Measurements from ENCODE around the gene RNU6-8. TPM values are rescaled to one million over a fixed set of nuclear protein-coding genes. Genes with fewer than 3 reads are reported as not detected.

The RNU6-8 gene
- total RNA-seq, 2 donors from 2014 or later, result not detected

- H3K27me3 ChIP-seq (replicated peaks; ENCODE audit: insufficient read depth), result no peaks in the 10 kb centered on the region
- H3K4me1 ChIP-seq (ENCODE audit: control insufficient read depth in 1 of 2, low read depth in 2 of 2), result peaks cover 0 to 4% of the 10 kb centered on the region in 2 donors
- no peaks in the 10 kb centered on the region for H3K36me3 ChIP-seq
- no peak for TF ChIP-seq CTCF (IDR thresholded peaks at IDR 0.05)
- H3K27ac ChIP-seq, result peak within 1 kb of the TSS; percentile 60 to 70
- DNase-seq (ENCODE audit: low spot score), result no peak
- no peaks in the 10 kb centered on the region for H3K9me3 ChIP-seq
- peak; percentile 13 for ATAC-seq (ENCODE audit: insufficient number of reproducible peaks, low FRiP score, low read depth)
- H3K4me3 ChIP-seq, result peak within 1 kb of the TSS; percentile 82
Measured at GRCh38 chr14:32201816-32202490, 1.1 kb downstream of the RNU6-8 start, which contains the start of gene RNU6-7. TSS of gene RNU6-7 (plus strand) at chr14:32202045.

DNA sequence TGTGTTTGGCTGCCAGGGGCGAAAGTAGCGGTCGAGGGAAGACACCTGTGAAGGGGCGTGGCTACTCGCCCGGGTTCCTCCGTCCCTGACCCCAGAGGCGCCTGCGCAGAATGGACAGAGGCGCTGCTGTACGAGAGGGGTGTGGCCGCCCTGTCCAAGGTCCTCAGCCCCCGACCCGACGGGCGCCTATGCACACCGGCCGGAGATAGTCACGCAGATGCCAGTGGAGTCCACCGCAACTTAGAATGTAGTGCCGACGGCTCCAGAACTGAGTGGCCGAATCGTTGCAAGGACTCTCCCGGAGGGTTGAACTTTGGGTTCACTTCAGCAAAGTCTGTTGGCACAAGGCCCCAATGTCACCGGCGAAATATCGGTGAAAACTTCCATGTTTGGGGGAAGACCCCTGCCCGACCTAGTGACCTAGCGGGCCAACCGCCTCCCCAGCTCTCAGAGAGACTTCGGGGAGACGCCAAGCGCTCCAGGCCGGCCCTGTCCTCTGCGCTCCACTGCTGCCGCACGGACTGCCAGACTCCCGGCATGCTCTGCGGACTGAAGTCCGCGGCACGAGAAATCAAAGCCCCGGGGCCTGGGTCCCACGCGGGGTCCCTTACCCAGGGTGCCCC is 1.8 kb downstream of the RNU6-8 start:
- H3K27me3 ChIP-seq (replicated peaks; ENCODE audit: insufficient read depth), result no peaks in the 10 kb centered on the region
- DNase-seq (ENCODE audit: low spot score), result peak; percentile 32
- TF ChIP-seq CTCF (IDR thresholded peaks at IDR 0.05), result no peak
- H3K4me3 ChIP-seq, result peak overlapping the region; percentile 82
- no peaks in the 10 kb centered on the region for H3K9me3 ChIP-seq
- peaks cover 0 to 4% of the 10 kb centered on the region in 2 donors for H3K4me1 ChIP-seq (ENCODE audit: control insufficient read depth in 1 of 2, low read depth in 2 of 2)
- peak overlapping the region; percentile 60 to 70 for H3K27ac ChIP-seq
- no peaks in the 10 kb centered on the region for H3K36me3 ChIP-seq
- ATAC-seq (ENCODE audit: insufficient number of reproducible peaks, low FRiP score, low read depth), result peak; percentile 47

GRCh38 chr14:32200368-32201192 is 2.5 kb downstream of the RNU6-8 start:
- Histone ChIP-seq H3K36me3 (no peaks in the 10 kb centered on the region), H3K4me3 (peak overlapping the region; percentile 82), H3K4me1 (ENCODE audit: control insufficient read depth in 1 of 2, low read depth in 2 of 2) (peaks cover 0 to 4% of the 10 kb centered on the region in 2 donors), H3K27ac (peak overlapping the region in 1 of 2 donors; percentile 70), H3K9me3 (no peaks in the 10 kb centered on the region), H3K27me3 (replicated peaks; ENCODE audit: insufficient read depth) (no peaks in the 10 kb centered on the region)
- ATAC-seq (ENCODE audit: insufficient number of reproducible peaks, low FRiP score, low read depth) (no peak), DNase-seq (ENCODE audit: low spot score) (no peak)
- TF ChIP-seq CTCF (IDR thresholded peaks at IDR 0.05), result no peak

GRCh38 chr14:32197919-32198318 is 5.2 kb downstream of the RNU6-8 start:
- H3K4me1 ChIP-seq (ENCODE audit: control insufficient read depth in 1 of 2, low read depth in 2 of 2), result peaks cover 0 to 4% of the 10 kb centered on the region in 2 donors
- no peaks in the 10 kb centered on the region for H3K27me3 ChIP-seq (replicated peaks; ENCODE audit: insufficient read depth)
- H3K4me3 ChIP-seq, result no peak overlapping the region
- no peak overlapping the region for H3K27ac ChIP-seq
- H3K36me3 ChIP-seq, result no peaks in the 10 kb centered on the region
- ATAC-seq (ENCODE audit: insufficient number of reproducible peaks, low FRiP score, low read depth), result no peak
- H3K9me3 ChIP-seq, result no peaks in the 10 kb centered on the region
- no peak for TF ChIP-seq CTCF (IDR thresholded peaks at IDR 0.05)
- no peak for DNase-seq (ENCODE audit: low spot score)

DNA sequence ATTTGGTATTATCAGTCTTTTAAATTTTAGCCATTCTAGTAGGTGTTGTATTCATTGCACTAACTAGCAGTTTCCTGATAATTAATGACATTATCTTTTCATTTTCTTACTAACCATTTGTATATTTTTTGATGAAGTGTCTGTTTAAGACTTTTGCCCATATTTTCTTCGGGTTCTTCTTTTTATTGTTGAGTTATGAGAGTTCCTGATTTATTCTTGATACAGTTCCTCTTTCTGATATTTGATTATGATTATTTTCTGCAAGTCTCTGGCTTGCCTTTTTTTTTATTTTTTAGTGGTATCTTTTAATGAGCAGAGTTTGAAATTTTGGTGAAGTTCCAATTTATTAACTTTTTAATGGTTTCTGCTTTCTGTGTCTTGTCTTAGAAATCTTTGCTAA is 7.4 kb downstream of the RNU6-8 start:
- Histone ChIP-seq H3K27ac (no peak overlapping the region), H3K4me1 (ENCODE audit: control insufficient read depth in 1 of 2, low read depth in 2 of 2) (no peaks in the 10 kb centered on the region), H3K27me3 (replicated peaks; ENCODE audit: insufficient read depth) (no peaks in the 10 kb centered on the region), H3K4me3 (no peak overlapping the region), H3K36me3 (no peaks in the 10 kb centered on the region), H3K9me3 (no peaks in the 10 kb centered on the region)
- no peak for DNase-seq (ENCODE audit: low spot score)
- no peak for ATAC-seq (ENCODE audit: insufficient number of reproducible peaks, low FRiP score, low read depth)
- no peak for TF ChIP-seq CTCF (IDR thresholded peaks at IDR 0.05)

All from thoracic aorta (tissue), 2 donors.